GM12878 (cell line): ENCODE measurements around the gene IDH3A. TPM values are rescaled to one million over a fixed set of nuclear protein-coding genes. Genes with fewer than 3 reads are reported as not detected.

Experiments
- ATAC-seq: fragments of 200-7000 bp; cut with Tn5 transposase; 3 replicates; pipeline ENCODE4 v1.9.1; 2020; ENCODE audit warnings: mild to moderate bottlenecking, moderate library complexity
- BruUV-seq: library from RNA; stranded (reverse); fragments of 400-500 nt; replicated peaks from 2 replicates; lab custom pipeline; 2021; lab: Mats Ljungman, UMichigan
- CTCF ChIA-PET: fragments of 300-600 bp; sonication (Branson Sonifier 250); formaldehyde crosslinking; extraction: SDS; loops from one replicate; lab custom pipeline; 2021; ENCODE audit warnings: inconsistent platforms; lab: Yijun Ruan, JAX
- POLR2A ChIA-PET: fragments of 350-600 bp; formaldehyde crosslinking; extraction: SDS; loops from one replicate; lab custom pipeline; 2021; ENCODE audit warnings: inconsistent platforms; lab: Charles Lee
- RAD21 ChIA-PET: fragments of 300-600 bp; sonication (Branson Sonifier 250); formaldehyde crosslinking; loops from one replicate; lab custom pipeline; 2023; ENCODE audit warnings: antibody characterized with exemption; ENCODE audit not compliant: unreplicated experiment; lab: Charles Lee
- SMC1A ChIA-PET: fragments of 300-600 bp; sonication (Branson Sonifier 250); formaldehyde crosslinking; loops from one replicate; lab custom pipeline; 2023; ENCODE audit not compliant: unreplicated experiment, uncharacterized antibody; lab: Charles Lee
- DNase-seq: peaks from one replicate; pipeline ENCODE4 v3.0.0-alpha.2; 2011; ENCODE audit warnings: low read depth, low spot score
- FAIRE-seq: peaks from 3 replicates; lab custom pipeline; 2011; peaks lifted over from hg19 to GRCh38; lab: Jason Lieb, UNC
- H2AFZ ChIP-seq: 2 replicates; pipeline ENCODE4 v1.6.0; 2011; ENCODE audit warnings: low read depth, low read length, control low read depth; ENCODE audit not compliant: control insufficient read depth
- H3K27ac ChIP-seq: 2 replicates; pipeline ENCODE4 v1.5.1; 2011; ENCODE audit warnings: control low read depth; ENCODE audit not compliant: control insufficient read depth, insufficient read depth
- H3K27me3 ChIP-seq, 2 experiments: replicated peaks in 1 of 2; 2 replicates each; pipeline versions ENCODE4 v1.6.0 to v1.6.1; 2011; ENCODE audit warnings: low read length in 1 of 2; ENCODE audit not compliant: control insufficient read depth in 2 of 2, insufficient read depth in 2 of 2
- H3K36me3 ChIP-seq, 2 experiments: 2 replicates each; pipeline ENCODE4 v1.5.1; 2011; ENCODE audit warnings: low read length in 1 of 2; ENCODE audit not compliant: control insufficient read depth in 2 of 2, insufficient read depth in 2 of 2
- H3K4me1 ChIP-seq: 2 replicates; pipeline ENCODE4 v1.6.1; 2011; ENCODE audit warnings: mild to moderate bottlenecking, low read length, moderate library complexity, mixed read lengths; ENCODE audit not compliant: control insufficient read depth, insufficient read depth
- H3K4me2 ChIP-seq: 2 replicates; pipeline ENCODE4 v1.6.0; 2011; ENCODE audit warnings: control low read depth; ENCODE audit not compliant: control insufficient read depth, insufficient read depth
- H3K4me3 ChIP-seq: fragments of 200-600 bp; sonication (generic); 2 replicates; pipeline ENCODE4 v1.5.1; 2016
- H3K79me2 ChIP-seq: 2 replicates; pipeline ENCODE4 v1.6.0; 2011; ENCODE audit warnings: low read length; ENCODE audit not compliant: control insufficient read depth, insufficient read depth
- H3K9ac ChIP-seq: 2 replicates; pipeline ENCODE4 v1.8.0; 2011; ENCODE audit warnings: low read length, control low read depth, mixed read lengths; ENCODE audit not compliant: control insufficient read depth, insufficient read depth
- H3K9me3 ChIP-seq: replicated peaks from 3 replicates; pipeline ENCODE4 v1.5.1; 2011; ENCODE audit warnings: mild to moderate bottlenecking, low read length; ENCODE audit not compliant: control insufficient read depth, insufficient read depth
- H4K20me1 ChIP-seq: 2 replicates; pipeline ENCODE4 v1.6.0; 2011; ENCODE audit not compliant: control insufficient read depth, insufficient read depth
- BCL3 ChIP-seq: IDR thresholded peaks from 2 replicates; pipeline ENCODE4 v1.6.1; 2011; ENCODE audit warnings: borderline replicate concordance, low read depth, mild to moderate bottlenecking, moderate library complexity, low read length; ENCODE audit not compliant: insufficient read depth, poor library complexity, severe bottlenecking
- KLF5 ChIP-seq: fragments of 450-650 bp; IDR thresholded peaks from 2 replicates; pipeline ENCODE4 v1.6.1; 2014; ENCODE audit warnings: mild to moderate bottlenecking; ENCODE audit not compliant: partially characterized antibody
- MTA3 ChIP-seq: IDR thresholded peaks from 2 replicates; pipeline ENCODE4 v1.6.1; 2012; ENCODE audit warnings: low read length, inconsistent platforms, borderline replicate concordance
- PAX5 ChIP-seq: IDR thresholded peaks from 2 replicates; pipeline ENCODE4 v1.6.1; 2011; ENCODE audit warnings: low read depth, low read length, borderline replicate concordance
- PRDM15 ChIP-seq: fragments of 450-650 bp; formaldehyde crosslinking; IDR thresholded peaks from 2 replicates; pipeline ENCODE4 v1.4.0; 2020; ENCODE audit warnings: mild to moderate bottlenecking, moderate library complexity
- RUNX3 ChIP-seq: IDR thresholded peaks from 2 replicates; pipeline ENCODE4 v1.6.1; 2012; ENCODE audit warnings: low read length, inconsistent platforms
- ZBTB33 ChIP-seq: fragments of 450-650 bp; IDR thresholded peaks from 2 replicates; pipeline ENCODE4 v1.6.1; 2017; ENCODE audit warnings: mild to moderate bottlenecking
- ZBTB4 ChIP-seq: fragments of 450-650 bp; formaldehyde crosslinking; IDR thresholded peaks from 2 replicates; pipeline ENCODE4 v1.4.0; 2022; ENCODE audit warnings: mild to moderate bottlenecking, moderate library complexity
- ZNF274 ChIP-seq: IDR thresholded peaks from one replicate; pipeline ENCODE4 v1.8.0; 2011; ENCODE audit not compliant: insufficient read length, insufficient read depth
- ZNF384 ChIP-seq: IDR thresholded peaks from 2 replicates; pipeline ENCODE4 v1.6.1; 2012; ENCODE audit warnings: low read depth, mild to moderate bottlenecking, low read length, improper control_type of control experiment, borderline replicate concordance
- WGBS: methylation state at CpG from one replicate; pipeline ENCODE4 v1.1.6; 2016; ENCODE audit warnings: low lambda C conversion rate; ENCODE audit not compliant: insufficient replicate concordance, insufficient coverage; ENCODE audit errors: missing lambda C conversion rate; 5-methylcytosine and 5-hydroxymethylcytosine counted together
- in situ Hi-C: fragments of 300-500 bp; cut with MboI; formaldehyde crosslinking; loops from 9 replicates; pipeline ENCODE4 v1.14.3; 2018; ENCODE audit warnings: mixed read lengths
- intact Hi-C: fragments of 100-400 bp; cut with micrococcal nuclease; formaldehyde crosslinking; loops from one replicate; pipeline ENCODE4 v1.14.2; 2022; ENCODE audit not compliant: unreplicated experiment
- polyA plus RNA-seq, 11 experiments: library from polyadenylated mRNA; depleted of rRNA in 4 of 11; unstranded in 6 of 11; stranded (reverse) in 5 of 11; fragments of >200 nt; fragmentation: Nextera tagmentation in 4 of 11; fragmentation: Illumina TruSeq in 1 of 11; extraction: Ambion mirVana in 4 of 11; extraction: Trizol in 1 of 11; gene quantifications; 1 replicate in 1 of 11; 2 replicates in 10 of 11; pipeline versions ENCODE4 v1.2.1 to v1.2.3, GENCODE V29; 2011 to 2016; ENCODE audit warnings: inconsistent platforms in 2 of 11, missing spikeins in 2 of 11, low read depth in 1 of 11
- total RNA-seq, 4 experiments: library from RNA; depleted of rRNA in 3 of 4; stranded (reverse); fragments of >200 nt in 3 of 4; fragmentation: Illumina TruSeq in 1 of 4; extraction: Trizol in 1 of 4; gene quantifications; 2 replicates each; pipeline versions ENCODE4 v1.2.1 to v1.2.3, GENCODE V29; 2013 to 2021

Gene IDH3A
- total and polyA plus RNA-seq, 10 of the 15 experiments (the other 5 are each of a cell fraction or from before 2014, with no cell fraction given) = 83.9 to 254 (median 195) TPM

GRCh38 chr15:78142332-78142731, 6.8 kb upstream of the IDH3A start:
- H3K4me1 ChIP-seq = no peaks in the 10 kb centered on the region
- H3K4me2 ChIP-seq = no peak overlapping the region
- in situ Hi-C loops (no loop called here), intact Hi-C loops (no loop called here)
- ATAC-seq (no peak), DNase-seq (no peak), FAIRE-seq (no peak)
- ChIA-PET POLR2A (interaction anchor here (0.6 kb wide), 1 partner anchor 373 kb away, joined by 3 read pairs; no protein-coding TSS in a partner anchor), RAD21 (interaction anchor here (1.0 kb wide), 1 partner anchor 53 kb away, joined by 4 read pairs; no protein-coding TSS in a partner anchor), SMC1A (interaction anchor here (1.0 kb wide), 1 partner anchor 53 kb away, joined by 5 read pairs; no protein-coding TSS in a partner anchor), CTCF (interaction anchor here (1.6 to 2.2 kb wide), 2 partner anchors 35 to 53 kb away, joined by 4 to 12 read pairs; no protein-coding TSS in a partner anchor)
- H3K27ac ChIP-seq = no peak overlapping the region
- no peaks in the 10 kb centered on the region for H3K79me2 ChIP-seq
- H3K4me3 ChIP-seq = no peak overlapping the region
- TF ChIP-seq ZNF274 (no peak), RUNX3 (no peak), KLF5 (no peak), PRDM15 (CRISPR knock-in tag) (no peak), MTA3 (no peak), PAX5 (no peak), BCL3 (no peak), ZNF384 (no peak), ZBTB33 (no peak), ZBTB4 (no peak)
- no peak overlapping the region for H3K9ac ChIP-seq
- H3K36me3 ChIP-seq = no peaks in the 10 kb centered on the region
- no peak overlapping the region for H2AFZ ChIP-seq
- H3K27me3 ChIP-seq = no peaks in the 10 kb centered on the region
- no peaks in the 10 kb centered on the region for H4K20me1 ChIP-seq
- H3K9me3 ChIP-seq = no peaks in the 10 kb centered on the region
- 88% methylated on average over 3 of the region's 3 CpGs for WGBS
- BruUV-seq = no TSS peak
